HUES6 (cell line): Measurements from ENCODE around the gene FARP2.

Experiments used
- H3K27ac ChIP-seq: 2 replicates; pipeline ENCODE4 v1.7.0; 2013; ENCODE audit warnings: low read depth, mild to moderate bottlenecking, low read length, inconsistent platforms
- H3K27me3 ChIP-seq: 2 replicates; pipeline ENCODE4 v1.6.1; 2013; ENCODE audit warnings: low read length; ENCODE audit not compliant: control insufficient read depth, insufficient read depth
- H3K36me3 ChIP-seq: 2 replicates; pipeline ENCODE4 v1.6.1; 2013; ENCODE audit warnings: low read length; ENCODE audit not compliant: control insufficient read depth, insufficient read depth
- H3K4me1 ChIP-seq: 2 replicates; pipeline ENCODE4 v1.6.1; 2013; ENCODE audit warnings: low read length; ENCODE audit not compliant: control insufficient read depth, insufficient read depth
- H3K4me3 ChIP-seq: 2 replicates; pipeline ENCODE4 v1.5.1; 2013; ENCODE audit warnings: low read depth, low read length
- H3K9ac ChIP-seq: one replicate; pipeline ENCODE4 v1.6.1; 2013; ENCODE audit warnings: mild to moderate bottlenecking, low read length
- H3K9me3 ChIP-seq: 2 replicates; pipeline ENCODE4 v1.6.1; 2013; ENCODE audit warnings: low read depth, low read length; ENCODE audit not compliant: control insufficient read depth, insufficient read depth

Gene FARP2

GRCh38 chr2:241479026-241479898, 123.2 kb downstream of the FARP2 start:
- H3K4me3 ChIP-seq = no peak overlapping the region
- no peaks in the 10 kb centered on the region for H3K27me3 ChIP-seq
- no peak overlapping the region for H3K27ac ChIP-seq
- H3K9ac ChIP-seq = no peak overlapping the region
- H3K36me3 ChIP-seq = peaks cover 4% of the 10 kb centered on the region; the same call in 1 of the 2 replicates
- H3K9me3 ChIP-seq = no peaks in the 10 kb centered on the region
- H3K4me1 ChIP-seq = no peaks in the 10 kb centered on the region

- Histone ChIP-seq H3K9ac (no peak overlapping the region), H3K4me1 (no peaks in the 10 kb centered on the region), H3K4me3 (no peak overlapping the region), H3K27ac (no peak overlapping the region), H3K36me3 (peaks cover 4% of the 10 kb centered on the region; the same call in 1 of the 2 replicates), H3K9me3 (no peaks in the 10 kb centered on the region), H3K27me3 (no peaks in the 10 kb centered on the region)
Measured at GRCh38 chr2:241481687-241482086, 125.6 kb downstream of the FARP2 start.

GRCh38 chr2:241482126-241482955, 126.3 kb downstream of the FARP2 start:
- no peaks in the 10 kb centered on the region for H3K9me3 ChIP-seq
- H3K36me3 ChIP-seq = peaks cover 4% of the 10 kb centered on the region; the same call in 1 of the 2 replicates
- H3K4me3 ChIP-seq = no peak overlapping the region
- no peaks in the 10 kb centered on the region for H3K4me1 ChIP-seq
- H3K9ac ChIP-seq = no peak overlapping the region
- H3K27me3 ChIP-seq = no peaks in the 10 kb centered on the region
- no peak overlapping the region for H3K27ac ChIP-seq

GRCh38 chr2:241483305-241483704, 127.2 kb downstream of the FARP2 start:
- H3K27me3 ChIP-seq = no peaks in the 10 kb centered on the region
- no peaks in the 10 kb centered on the region for H3K4me1 ChIP-seq
- H3K9ac ChIP-seq = no peak overlapping the region
- no peak overlapping the region for H3K27ac ChIP-seq
- peaks cover 4% of the 10 kb centered on the region; the same call in 1 of the 2 replicates for H3K36me3 ChIP-seq
- H3K4me3 ChIP-seq = no peak overlapping the region
- H3K9me3 ChIP-seq = no peaks in the 10 kb centered on the region

GRCh38 chr2:241485172-241485911, 129.3 kb downstream of the FARP2 start:
- no peaks in the 10 kb centered on the region for H3K4me1 ChIP-seq
- H3K9ac ChIP-seq = no peak overlapping the region
- no peak overlapping the region for H3K27ac ChIP-seq
- no peaks in the 10 kb centered on the region for H3K9me3 ChIP-seq
- H3K36me3 ChIP-seq = no peaks in the 10 kb centered on the region
- no peaks in the 10 kb centered on the region for H3K27me3 ChIP-seq
- H3K4me3 ChIP-seq = no peak overlapping the region

- Histone ChIP-seq H3K27ac (no peak overlapping the region), H3K27me3 (no peaks in the 10 kb centered on the region), H3K9ac (no peak overlapping the region), H3K4me1 (no peaks in the 10 kb centered on the region), H3K4me3 (no peak overlapping the region), H3K9me3 (no peaks in the 10 kb centered on the region), H3K36me3 (peaks cover 17% of the 10 kb centered on the region)
Measured at GRCh38 chr2:241489088-241489487, 133.0 kb downstream of the FARP2 start.

GRCh38 chr2:241489733-241490680, 133.9 kb downstream of the FARP2 start:
- no peak overlapping the region for H3K27ac ChIP-seq

GRCh38 chr2:241490825-241491506, 134.9 kb downstream of the FARP2 start:
- Histone ChIP-seq H3K36me3 (peaks cover 35% of the 10 kb centered on the region), H3K9ac (no peak overlapping the region), H3K9me3 (no peaks in the 10 kb centered on the region), H3K4me3 (no peak overlapping the region), H3K27me3 (no peaks in the 10 kb centered on the region), H3K4me1 (no peaks in the 10 kb centered on the region), H3K27ac (no peak overlapping the region)

More at GRCh38 chr2:241489733-241490680, 133.9 kb downstream of the FARP2 start:
- Histone ChIP-seq H3K9me3 (no peaks in the 10 kb centered on the region), H3K4me1 (no peaks in the 10 kb centered on the region), H3K27me3 (no peaks in the 10 kb centered on the region), H3K4me3 (no peak overlapping the region), H3K36me3 (peaks cover 26% of the 10 kb centered on the region), H3K9ac (no peak overlapping the region)

- H3K9me3 ChIP-seq = no peaks in the 10 kb centered on the region
- no peak overlapping the region for H3K4me3 ChIP-seq
- H3K27me3 ChIP-seq = no peaks in the 10 kb centered on the region
- no peaks in the 10 kb centered on the region for H3K4me1 ChIP-seq
- no peak overlapping the region for H3K27ac ChIP-seq
- no peak overlapping the region for H3K9ac ChIP-seq
- H3K36me3 ChIP-seq = peaks cover 42% of the 10 kb centered on the region
Measured at GRCh38 chr2:241491549-241492173, 135.6 kb downstream of the FARP2 start.
